Epithelial cell of prostate (primary cell): Measurements from ENCODE around the gene TPH1.

Experiments used
- DNase-seq: peaks from one replicate; pipeline ENCODE4 v3.0.0-alpha.2; 2011; ENCODE audit warnings: low read depth, low spot score
- H3K27ac ChIP-seq: fragments of 450-650 bp; 2 replicates; pipeline ENCODE4 v1.5.1; 2017; ENCODE audit warnings: mild to moderate bottlenecking

TPH1 gene

GRCh38 chr11:18046116-18046777 lies at the start of gene TPH1:
TPH1 (minus strand) TSS chr11:18046269; CDS start chr11:18040762, 5,507 bp downstream.
- peak; percentile 8 for DNase-seq
- H3K27ac ChIP-seq, result no peak within 1 kb of the TSS

GRCh38 chr11:18093959-18094358 lies 47.9 kb upstream of the TPH1 start:
- no peak overlapping the region for H3K27ac ChIP-seq
- no peak for DNase-seq

GRCh38 chr11:18091731-18092130 lies 45.7 kb upstream of the TPH1 start:
- H3K27ac ChIP-seq, result no peak overlapping the region
- no peak for DNase-seq

GRCh38 chr11:18088966-18089365 lies 42.9 kb upstream of the TPH1 start:
- H3K27ac ChIP-seq, result no peak overlapping the region
- no peak for DNase-seq

GRCh38 chr11:18088366-18088765 lies 42.3 kb upstream of the TPH1 start:
- H3K27ac ChIP-seq, result no peak overlapping the region
- DNase-seq, result no peak

- no peak overlapping the region for H3K27ac ChIP-seq
- no peak for DNase-seq
Observed at GRCh38 chr11:18081551-18081950, 35.5 kb upstream of the TPH1 start.

- no peak for DNase-seq
Observed at GRCh38 chr11:18080451-18080850, 34.4 kb upstream of the TPH1 start.

GRCh38 chr11:18078909-18079308 lies 32.8 kb upstream of the TPH1 start:
- DNase-seq, result no peak

More at GRCh38 chr11:18080451-18080850, 34.4 kb upstream of the TPH1 start:
- no peak overlapping the region for H3K27ac ChIP-seq

GRCh38 chr11:18075444-18075843 lies 29.4 kb upstream of the TPH1 start:
- DNase-seq, result no peak

More at GRCh38 chr11:18078909-18079308, 32.8 kb upstream of the TPH1 start:
- H3K27ac ChIP-seq, result no peak overlapping the region

GRCh38 chr11:18071098-18071705 lies 25.1 kb upstream of the TPH1 start:
- no peak overlapping the region for H3K27ac ChIP-seq
- no peak for DNase-seq

More at GRCh38 chr11:18075444-18075843, 29.4 kb upstream of the TPH1 start:
- H3K27ac ChIP-seq, result no peak overlapping the region

- no peak overlapping the region for H3K27ac ChIP-seq
- no peak for DNase-seq
Observed at GRCh38 chr11:18067372-18067771, 21.3 kb upstream of the TPH1 start.

GRCh38 chr11:18066626-18067025 lies 20.6 kb upstream of the TPH1 start:
- no peak for DNase-seq
- no peak overlapping the region for H3K27ac ChIP-seq

GRCh38 chr11:18065572-18065971 lies 19.5 kb upstream of the TPH1 start:
- no peak overlapping the region for H3K27ac ChIP-seq
- DNase-seq, result peak; percentile 55

GRCh38 chr11:18064450-18065054 lies 18.5 kb upstream of the TPH1 start:
- H3K27ac ChIP-seq, result no peak overlapping the region

GRCh38 chr11:18063862-18064434 lies 17.9 kb upstream of the TPH1 start:
- no peak for DNase-seq
- H3K27ac ChIP-seq, result no peak overlapping the region

More at GRCh38 chr11:18064450-18065054, 18.5 kb upstream of the TPH1 start:
- no peak for DNase-seq

GRCh38 chr11:18063125-18063524 lies 17.1 kb upstream of the TPH1 start:
- no peak overlapping the region for H3K27ac ChIP-seq
- DNase-seq, result no peak

- no peak overlapping the region for H3K27ac ChIP-seq
Observed at GRCh38 chr11:18061351-18061750, 15.3 kb upstream of the TPH1 start.

GRCh38 chr11:18056561-18057181 lies 10.6 kb upstream of the TPH1 start:
- no peak for DNase-seq
- no peak overlapping the region for H3K27ac ChIP-seq

More at GRCh38 chr11:18061351-18061750, 15.3 kb upstream of the TPH1 start:
- no peak for DNase-seq

- DNase-seq, result no peak
- H3K27ac ChIP-seq, result no peak overlapping the region
Observed at GRCh38 chr11:18054511-18055103, 8.5 kb upstream of the TPH1 start.

- no peak for DNase-seq
Observed at GRCh38 chr11:18050848-18051247, 4.8 kb upstream of the TPH1 start.

More at GRCh38 chr11:18050848-18051247, 4.8 kb upstream of the TPH1 start:
- H3K27ac ChIP-seq, result no peak overlapping the region
